Measurements from ENCODE around the gene ING3.

- TF ChIP-seq GABPA (IDR thresholded peaks at IDR 0.05; ENCODE audit: low read depth), result no peak
- TF ChIP-seq, protein P1, sequence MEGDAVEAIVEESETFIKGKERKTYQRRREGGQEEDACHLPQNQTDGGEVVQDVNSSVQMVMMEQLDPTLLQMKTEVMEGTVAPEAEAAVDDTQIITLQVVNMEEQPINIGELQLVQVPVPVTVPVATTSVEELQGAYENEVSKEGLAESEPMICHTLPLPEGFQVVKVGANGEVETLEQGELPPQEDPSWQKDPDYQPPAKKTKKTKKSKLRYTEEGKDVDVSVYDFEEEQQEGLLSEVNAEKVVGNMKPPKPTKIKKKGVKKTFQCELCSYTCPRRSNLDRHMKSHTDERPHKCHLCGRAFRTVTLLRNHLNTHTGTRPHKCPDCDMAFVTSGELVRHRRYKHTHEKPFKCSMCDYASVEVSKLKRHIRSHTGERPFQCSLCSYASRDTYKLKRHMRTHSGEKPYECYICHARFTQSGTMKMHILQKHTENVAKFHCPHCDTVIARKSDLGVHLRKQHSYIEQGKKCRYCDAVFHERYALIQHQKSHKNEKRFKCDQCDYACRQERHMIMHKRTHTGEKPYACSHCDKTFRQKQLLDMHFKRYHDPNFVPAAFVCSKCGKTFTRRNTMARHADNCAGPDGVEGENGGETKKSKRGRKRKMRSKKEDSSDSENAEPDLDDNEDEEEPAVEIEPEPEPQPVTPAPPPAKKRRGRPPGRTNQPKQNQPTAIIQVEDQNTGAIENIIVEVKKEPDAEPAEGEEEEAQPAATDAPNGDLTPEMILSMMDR (IDR thresholded peaks at IDR 0.05; ENCODE audit: insufficient read depth, low read length), result no peak
Measured at GRCh38 chr7:120959929-120960484, 9.4 kb downstream of the ING3 start.
